ENCODE measurements around the gene DCAF7.

The DCAF7 gene

DNA sequence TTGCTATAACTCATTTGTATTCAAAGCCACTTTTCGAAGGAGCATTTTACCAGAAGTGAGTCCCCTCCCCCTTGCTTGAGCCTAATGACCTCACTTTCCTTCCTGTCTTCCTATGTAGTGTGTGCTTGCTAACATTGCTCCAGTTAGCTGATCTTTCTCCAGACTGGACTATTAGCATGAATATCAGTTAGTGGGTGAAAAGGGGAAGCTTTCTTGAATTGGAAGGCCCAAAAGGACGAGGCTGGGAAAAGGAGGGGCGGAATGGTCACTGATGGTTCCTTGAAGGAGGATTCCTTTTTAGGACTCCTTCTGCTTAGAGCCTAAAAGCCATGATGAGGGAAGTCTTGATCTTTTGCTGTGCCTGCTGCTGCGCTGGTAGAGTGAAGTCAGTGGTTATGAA lies 83.9 kb downstream of the DCAF7 start:
- no peak for FAIRE-seq

GRCh38 chr17:63634816-63635215 lies 84.5 kb downstream of the DCAF7 start:
- no peak for FAIRE-seq

DNA sequence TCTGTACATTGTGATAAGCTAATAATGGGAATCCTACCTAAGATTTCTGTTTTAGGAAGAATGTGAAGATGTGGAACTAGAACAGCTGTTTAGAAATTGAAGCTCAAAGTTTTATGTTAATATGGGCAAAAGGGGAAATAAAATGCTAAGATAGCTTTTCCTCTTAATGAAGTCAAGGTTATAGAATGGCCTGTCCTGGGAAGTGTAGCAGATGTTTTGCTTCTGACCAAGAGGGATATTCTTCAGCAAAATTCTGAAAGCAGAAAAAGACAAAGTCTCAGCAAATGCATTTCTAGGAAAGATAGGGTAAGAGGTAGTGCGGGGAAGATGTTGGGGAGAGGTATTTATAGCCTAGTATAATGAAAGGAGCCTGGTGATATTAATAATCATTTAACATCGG lies 85.0 kb downstream of the DCAF7 start:
- no peak for FAIRE-seq

DNA sequence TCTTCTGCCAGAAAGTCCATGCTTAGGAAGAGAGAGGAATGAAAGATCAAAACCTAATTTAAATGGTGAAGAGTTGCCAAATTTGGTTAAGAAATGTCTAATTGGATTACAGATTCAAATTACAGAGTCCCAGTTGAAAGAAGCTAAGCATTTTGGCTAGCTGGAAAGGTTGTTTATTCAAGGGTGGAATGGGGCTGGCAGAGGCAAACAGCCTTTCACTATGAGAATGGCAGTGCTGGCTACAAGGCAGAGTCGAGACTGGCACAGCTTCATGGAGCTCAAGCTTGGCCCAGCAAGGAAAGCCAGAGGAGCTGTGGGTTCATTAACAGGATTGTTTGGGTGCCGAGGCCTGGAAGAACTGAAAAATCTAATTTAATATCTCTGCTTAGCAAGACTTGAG lies 85.5 kb downstream of the DCAF7 start:
- no peak for FAIRE-seq

DNA sequence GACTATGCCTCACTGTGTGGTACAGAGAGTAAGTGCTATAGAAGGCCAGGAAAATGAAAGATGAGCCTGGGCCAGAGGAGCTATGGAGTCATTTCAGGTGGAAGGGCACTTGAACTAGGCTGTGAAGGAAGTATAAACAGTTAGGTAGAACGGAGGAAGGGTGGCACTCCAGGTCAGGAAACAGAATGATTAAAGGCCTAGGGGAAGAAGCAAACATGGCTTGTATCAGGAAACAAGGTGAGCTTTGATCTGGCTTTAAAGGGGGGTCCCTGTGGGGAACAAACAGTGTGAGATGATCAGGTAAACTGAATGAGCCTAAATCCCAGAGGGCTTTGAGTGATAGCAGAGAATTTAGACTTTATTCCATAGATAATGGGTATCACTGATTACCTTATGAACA lies 88.8 kb downstream of the DCAF7 start:
- FAIRE-seq = no peak

DNA sequence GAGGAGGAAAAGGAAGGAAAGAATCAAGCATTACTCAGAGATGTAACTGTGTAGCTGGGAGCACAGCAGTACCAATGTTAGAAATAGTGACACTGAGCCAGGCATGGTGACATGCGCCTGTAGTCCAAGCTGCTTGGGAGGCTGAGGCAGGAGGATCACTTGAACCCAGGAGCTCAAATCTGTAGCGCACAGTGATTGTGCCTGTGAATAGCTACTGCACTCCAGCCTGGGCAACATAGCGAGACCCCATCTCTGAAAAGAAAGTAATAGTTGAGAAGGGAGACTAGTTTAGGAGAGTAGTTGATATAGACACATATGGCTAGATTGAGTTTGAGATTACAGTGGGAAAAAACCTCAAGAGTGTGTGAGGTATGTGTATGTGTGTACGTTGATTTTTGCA lies 89.8 kb downstream of the DCAF7 start:
- no peak for FAIRE-seq

DNA sequence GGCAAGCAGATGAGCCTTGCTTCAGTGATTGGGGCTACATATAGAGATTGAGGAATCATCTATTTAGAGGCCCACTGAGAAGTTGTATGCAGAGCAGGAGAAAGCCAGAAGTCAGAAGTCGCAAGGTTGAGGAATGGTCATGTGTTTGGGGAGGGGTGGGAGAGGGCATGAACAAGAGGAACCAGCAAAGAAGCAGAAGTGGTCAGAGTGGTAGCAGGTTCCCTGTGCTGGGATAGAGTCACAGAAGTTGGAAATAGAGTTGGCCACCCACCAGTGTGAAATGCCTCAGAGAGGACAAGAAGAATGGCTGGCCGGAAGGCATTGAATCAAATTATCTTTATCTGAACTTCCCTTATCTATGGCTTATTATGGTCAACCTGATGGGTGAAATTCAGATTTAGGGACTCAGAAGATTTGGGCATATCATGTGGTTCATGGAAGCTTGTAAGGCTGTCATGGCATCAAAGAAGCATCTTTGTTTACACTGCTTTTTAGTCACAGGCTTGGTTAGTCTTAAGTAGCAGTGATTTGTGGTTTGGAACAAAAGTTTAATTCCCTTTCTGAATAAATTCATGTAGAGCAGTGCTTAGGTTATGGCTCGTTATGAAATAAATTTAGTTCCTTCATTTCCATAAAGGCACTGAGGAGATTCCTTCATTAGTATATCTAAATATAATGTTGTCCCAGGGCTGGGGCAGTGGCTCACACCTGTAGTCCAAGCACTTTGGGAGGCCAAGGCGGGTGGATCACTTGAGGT lies 91.6 kb downstream of the DCAF7 start:
- FAIRE-seq = no peak

All from islet of Langerhans (tissue), 1 donor.